HEK293 (cell line): ENCODE data around the gene ADAMTS17.

ENCODE experiments used
- CTCF ChIA-PET: fragments of 350-600 bp; formaldehyde crosslinking; extraction: SDS; loops from one replicate; lab custom pipeline; 2021; ENCODE audit warnings: antibody characterized with exemption; lab: Yijun Ruan, JAX
- POLR2A ChIA-PET: fragments of 300-600 bp; formaldehyde crosslinking; extraction: SDS; loops from one replicate; lab custom pipeline; 2020; ENCODE audit warnings: antibody characterized with exemption, inconsistent platforms; lab: Yijun Ruan, JAX
- H3K27ac ChIP-seq: fragments of 200-500 bp; sonication (Bioruptor generic); 2 replicates; pipeline ENCODE4 v1.5.1; 2014; ENCODE audit warnings: low read depth, low read length, control low read depth, inconsistent platforms; ENCODE audit errors: extremely low read depth
- H3K36me3 ChIP-seq, 2 experiments: fragments of 200-500 bp in 1 of 2; sonication (Bioruptor generic) in 1 of 2; 1 replicate in 1 of 2; 2 replicates in 1 of 2; pipeline ENCODE4 v1.5.1; 2014 to 2017; ENCODE audit warnings: inconsistent platforms in 2 of 2, low read length in 2 of 2; ENCODE audit not compliant: control insufficient read depth in 2 of 2, insufficient read depth in 1 of 2
- H3K4me1 ChIP-seq: fragments of 200-500 bp; sonication (Bioruptor generic); 2 replicates; pipeline ENCODE4 v1.5.1; 2014; ENCODE audit warnings: mild to moderate bottlenecking, low read length, inconsistent platforms; ENCODE audit not compliant: control insufficient read depth, insufficient read depth
- H3K4me3 ChIP-seq: 2 replicates; pipeline ENCODE4 v1.5.1; 2011; ENCODE audit warnings: low read depth, mild to moderate bottlenecking, control low read depth, low read length, moderate library complexity
- H3K9me3 ChIP-seq: fragments of 200-500 bp; sonication (Bioruptor generic); 2 replicates; pipeline ENCODE4 v1.5.1; 2014; ENCODE audit warnings: low read depth, low read length, inconsistent platforms; ENCODE audit not compliant: control insufficient read depth, insufficient read depth
- GLI2 ChIP-seq: fragments of 450-650 bp; formaldehyde crosslinking; IDR thresholded peaks from 2 replicates; pipeline ENCODE4; 2017; ENCODE audit warnings: missing biosample characterization, missing genetic modification characterization, low read depth, borderline replicate concordance
- REST ChIP-seq: fragments of 450-650 bp; formaldehyde crosslinking; IDR thresholded peaks from 2 replicates; pipeline ENCODE4 v1.5.1; 2016; ENCODE audit warnings: missing biosample characterization, missing genetic modification characterization
- SETDB1 ChIP-seq: IDR thresholded peaks from one replicate; pipeline ENCODE4 v1.6.1; 2017; ENCODE audit warnings: mild to moderate bottlenecking, low read length, moderate library complexity, mixed read lengths; ENCODE audit not compliant: insufficient read length
- ZBTB17 ChIP-seq: fragments of 450-650 bp; formaldehyde crosslinking; IDR thresholded peaks from 2 replicates; pipeline ENCODE4 v1.5.1; 2016; ENCODE audit warnings: missing biosample characterization, missing genetic modification characterization
- ZBTB20 ChIP-seq: fragments of 450-650 bp; formaldehyde crosslinking; IDR thresholded peaks from 2 replicates; pipeline ENCODE4 v1.5.1; 2016; ENCODE audit warnings: missing biosample characterization, missing genetic modification characterization
- ZFP37 ChIP-seq: fragments of 450-650 bp; formaldehyde crosslinking; IDR thresholded peaks from 2 replicates; pipeline ENCODE4 v1.5.1; 2016; ENCODE audit warnings: missing biosample characterization, missing genetic modification characterization
- ZFP41 ChIP-seq: fragments of 450-650 bp; formaldehyde crosslinking; IDR thresholded peaks from 2 replicates; pipeline ENCODE4 v1.5.1; 2016; ENCODE audit warnings: missing biosample characterization, missing genetic modification characterization, borderline replicate concordance
- ZNF132 ChIP-seq: fragments of 450-650 bp; formaldehyde crosslinking; IDR thresholded peaks from 2 replicates; pipeline ENCODE4 v1.5.1; 2017; ENCODE audit warnings: missing biosample characterization, missing genetic modification characterization, borderline replicate concordance
- ZNF16 ChIP-seq: fragments of 450-650 bp; formaldehyde crosslinking; IDR thresholded peaks from 2 replicates; pipeline ENCODE4 v1.5.1; 2016; ENCODE audit warnings: low read depth, missing biosample characterization, missing genetic modification characterization
- ZNF184 ChIP-seq: fragments of 450-650 bp; IDR thresholded peaks from 2 replicates; pipeline ENCODE4 v1.5.1; 2018; ENCODE audit warnings: missing biosample characterization, mild to moderate bottlenecking, missing genetic modification characterization
- ZNF2 ChIP-seq: fragments of 450-650 bp; formaldehyde crosslinking; IDR thresholded peaks from 2 replicates; pipeline ENCODE4 v1.5.1; 2016; ENCODE audit warnings: missing biosample characterization, missing genetic modification characterization
- ZNF223 ChIP-seq: fragments of 450-650 bp; formaldehyde crosslinking; IDR thresholded peaks from 2 replicates; pipeline ENCODE4 v1.5.1; 2016; ENCODE audit warnings: missing biosample characterization, missing genetic modification characterization
- ZNF24 ChIP-seq: fragments of 450-650 bp; formaldehyde crosslinking; IDR thresholded peaks from 2 replicates; pipeline ENCODE4 v1.5.1; 2016; ENCODE audit warnings: missing biosample characterization, missing genetic modification characterization
- ZNF473 ChIP-seq: fragments of 450-650 bp; formaldehyde crosslinking; IDR thresholded peaks from 2 replicates; pipeline ENCODE4 v1.5.1; 2017; ENCODE audit warnings: missing biosample characterization, missing genetic modification characterization
- ZNF555 ChIP-seq: fragments of 450-650 bp; formaldehyde crosslinking; conservative IDR thresholded peaks from 2 replicates; pipeline ENCODE4 v1.5.1; 2017; ENCODE audit warnings: missing biosample characterization, mild to moderate bottlenecking, missing genetic modification characterization, inconsistent platforms
- ZNF558 ChIP-seq: fragments of 450-650 bp; formaldehyde crosslinking; IDR thresholded peaks from 2 replicates; pipeline ENCODE4 v1.5.1; 2016; ENCODE audit warnings: missing biosample characterization, missing genetic modification characterization
- ZNF560 ChIP-seq: fragments of 450-650 bp; formaldehyde crosslinking; IDR thresholded peaks from 2 replicates; pipeline ENCODE4 v1.5.1; 2017; ENCODE audit warnings: missing biosample characterization, missing genetic modification characterization, borderline replicate concordance
- ZNF654 ChIP-seq: fragments of 450-650 bp; formaldehyde crosslinking; IDR thresholded peaks from 2 replicates; pipeline ENCODE4 v1.5.1; 2016; ENCODE audit warnings: low read depth, missing biosample characterization, missing genetic modification characterization
- ZNF830 ChIP-seq: fragments of 450-650 bp; IDR thresholded peaks from 2 replicates; pipeline ENCODE4 v1.5.0; 2018; ENCODE audit warnings: missing biosample characterization, missing genetic modification characterization, low read depth, mild to moderate bottlenecking, moderate library complexity
- ZNF837 ChIP-seq: fragments of 450-650 bp; formaldehyde crosslinking; IDR thresholded peaks from 2 replicates; pipeline ENCODE4 v1.5.1; 2016; ENCODE audit warnings: missing biosample characterization, missing genetic modification characterization
- ZSCAN4 ChIP-seq: fragments of 450-650 bp; formaldehyde crosslinking; IDR thresholded peaks from 2 replicates; pipeline ENCODE4 v1.5.1; 2017; ENCODE audit warnings: missing biosample characterization, missing genetic modification characterization
- TF ChIP-seq, protein P1 (sequence below): fragments of 450-650 bp; formaldehyde crosslinking; IDR thresholded peaks from 2 replicates; pipeline ENCODE4 v1.5.1; 2016; ENCODE audit warnings: missing biosample characterization, missing genetic modification characterization
- TF ChIP-seq, protein P2 (sequence below): fragments of 450-650 bp; formaldehyde crosslinking; IDR thresholded peaks from 2 replicates; pipeline ENCODE4 v1.5.1; 2016; ENCODE audit warnings: missing biosample characterization, missing genetic modification characterization
- TF ChIP-seq, protein P3 (sequence below): fragments of 450-650 bp; formaldehyde crosslinking; IDR thresholded peaks from 2 replicates; pipeline ENCODE4 v1.5.1; 2016; ENCODE audit warnings: missing biosample characterization, missing genetic modification characterization
- TF ChIP-seq, protein P4 (sequence below): fragments of 450-650 bp; IDR thresholded peaks from 2 replicates; pipeline ENCODE4 v1.5.1; 2018; ENCODE audit warnings: missing biosample characterization, missing genetic modification characterization

Gene ADAMTS17

GRCh38 chr15:100259266-100259665 lies 82.5 kb downstream of the ADAMTS17 start:
- no peak overlapping the region for H3K4me3 ChIP-seq
- no peak for TF ChIP-seq GLI2
- no peak for TF ChIP-seq ZNF558 (tag by site-specific recombination)
- no peak for TF ChIP-seq ZNF473 (tag by site-specific recombination)
- TF ChIP-seq ZSCAN4 (tag by site-specific recombination): no peak
- TF ChIP-seq, protein P1, sequence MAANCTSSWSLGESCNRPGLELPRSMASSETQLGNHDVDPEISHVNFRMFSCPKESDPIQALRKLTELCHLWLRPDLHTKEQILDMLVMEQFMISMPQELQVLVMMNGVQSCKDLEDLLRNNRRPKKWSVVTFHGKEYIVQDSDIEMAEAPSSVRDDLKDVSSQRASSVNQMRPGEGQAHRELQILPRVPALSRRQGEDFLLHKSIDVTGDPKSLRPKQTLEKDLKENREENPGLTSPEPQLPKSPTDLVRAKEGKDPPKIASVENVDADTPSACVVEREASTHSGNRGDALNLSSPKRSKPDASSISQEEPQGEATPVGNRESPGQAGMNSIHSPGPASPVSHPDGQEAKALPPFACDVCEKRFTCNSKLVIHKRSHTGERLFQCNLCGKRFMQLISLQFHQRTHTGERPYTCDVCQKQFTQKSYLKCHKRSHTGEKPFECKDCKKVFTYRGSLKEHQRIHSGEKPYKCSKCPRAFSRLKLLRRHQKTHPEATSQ (tag by site-specific recombination): no peak
- no peak for TF ChIP-seq ZFP41 (tag by site-specific recombination)
- TF ChIP-seq ZNF560 (tag by site-specific recombination): no peak
- H3K36me3 ChIP-seq: peaks cover 8 to 19% of the 10 kb centered on the region in 2 experiments; a peak in 2 of 3 replicates
- H3K27ac ChIP-seq: no peak overlapping the region
- no peaks in the 10 kb centered on the region for H3K4me1 ChIP-seq
- ChIA-PET POLR2A (no interaction called here), CTCF (interaction anchor here (0.6 kb wide), 1 partner anchor 728 kb away, joined by 3 read pairs; no protein-coding TSS in a partner anchor)
- no peaks in the 10 kb centered on the region for H3K9me3 ChIP-seq

GRCh38 chr15:100256970-100257650 lies 84.7 kb downstream of the ADAMTS17 start:
- ChIA-PET POLR2A (no interaction called here), CTCF (interaction anchor here (0.6 kb wide), 1 partner anchor 1309 kb away, joined by 3 read pairs; no protein-coding TSS in a partner anchor)
- Histone ChIP-seq H3K4me3 (no peak overlapping the region), H3K36me3 (peaks cover 8 to 19% of the 10 kb centered on the region in 2 experiments; a peak in 2 of 3 replicates), H3K9me3 (no peaks in the 10 kb centered on the region), H3K27ac (no peak overlapping the region), H3K4me1 (no peaks in the 10 kb centered on the region)
- TF ChIP-seq ZFP37: no peak
- no peak for TF ChIP-seq SETDB1
- no peak for TF ChIP-seq ZNF16
- no peak for TF ChIP-seq ZBTB17 (tag by site-specific recombination)
- TF ChIP-seq ZNF837 (tag by site-specific recombination): no peak
- no peak for TF ChIP-seq ZNF24 (tag by site-specific recombination)
- no peak for TF ChIP-seq ZNF555 (tag by site-specific recombination)
- no peak for TF ChIP-seq ZNF830 (tag by site-specific recombination)
- no peak for TF ChIP-seq REST
- TF ChIP-seq, protein P2, sequence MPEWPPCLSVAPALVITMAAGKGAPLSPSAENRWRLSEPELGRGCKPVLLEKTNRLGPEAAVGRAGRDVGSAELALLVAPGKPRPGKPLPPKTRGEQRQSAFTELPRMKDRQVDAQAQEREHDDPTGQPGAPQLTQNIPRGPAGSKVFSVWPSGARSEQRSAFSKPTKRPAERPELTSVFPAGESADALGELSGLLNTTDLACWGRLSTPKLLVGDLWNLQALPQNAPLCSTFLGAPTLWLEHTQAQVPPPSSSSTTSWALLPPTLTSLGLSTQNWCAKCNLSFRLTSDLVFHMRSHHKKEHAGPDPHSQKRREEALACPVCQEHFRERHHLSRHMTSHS (tag by site-specific recombination): no peak
- TF ChIP-seq ZNF132 (tag by site-specific recombination): no peak
- TF ChIP-seq ZNF2 (tag by site-specific recombination): no peak
- TF ChIP-seq ZNF223: no peak
- TF ChIP-seq ZBTB20 (tag by site-specific recombination): no peak
- no peak for TF ChIP-seq ZNF184 (tag by site-specific recombination)
- no peak for TF ChIP-seq ZNF654
- TF ChIP-seq, protein P3, sequence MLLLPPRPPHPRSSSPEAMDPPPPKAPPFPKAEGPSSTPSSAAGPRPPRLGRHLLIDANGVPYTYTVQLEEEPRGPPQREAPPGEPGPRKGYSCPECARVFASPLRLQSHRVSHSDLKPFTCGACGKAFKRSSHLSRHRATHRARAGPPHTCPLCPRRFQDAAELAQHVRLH (tag by site-specific recombination): no peak
- TF ChIP-seq, protein P4, sequence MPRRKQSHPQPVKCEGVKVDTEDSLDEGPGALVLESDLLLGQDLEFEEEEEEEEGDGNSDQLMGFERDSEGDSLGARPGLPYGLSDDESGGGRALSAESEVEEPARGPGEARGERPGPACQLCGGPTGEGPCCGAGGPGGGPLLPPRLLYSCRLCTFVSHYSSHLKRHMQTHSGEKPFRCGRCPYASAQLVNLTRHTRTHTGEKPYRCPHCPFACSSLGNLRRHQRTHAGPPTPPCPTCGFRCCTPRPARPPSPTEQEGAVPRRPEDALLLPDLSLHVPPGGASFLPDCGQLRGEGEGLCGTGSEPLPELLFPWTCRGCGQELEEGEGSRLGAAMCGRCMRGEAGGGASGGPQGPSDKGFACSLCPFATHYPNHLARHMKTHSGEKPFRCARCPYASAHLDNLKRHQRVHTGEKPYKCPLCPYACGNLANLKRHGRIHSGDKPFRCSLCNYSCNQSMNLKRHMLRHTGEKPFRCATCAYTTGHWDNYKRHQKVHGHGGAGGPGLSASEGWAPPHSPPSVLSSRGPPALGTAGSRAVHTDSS: no peak
